MM.1S (cell line): ENCODE measurements around the gene SLC29A1.
"Not testable (repeated sequence)": the region's sequence is repeated elsewhere in the genome, so short reads cannot be mapped to it uniquely, and the experiment has no call there.

ENCODE experiments used
- DNase-seq: peaks from one replicate; pipeline ENCODE4 v3.0.0-alpha.2; 2015
- H2AFZ ChIP-seq: fragments of 300-600 bp; sonication (generic); 2 replicates; pipeline ENCODE4 v1.6.0; 2016; ENCODE audit warnings: antibody characterized with exemption, low read length
- H3F3A ChIP-seq: fragments of 300-600 bp; sonication (generic); 2 replicates; pipeline ENCODE4 v1.6.1; 2016; ENCODE audit warnings: mild to moderate bottlenecking, antibody characterized with exemption, low read length, moderate library complexity, mixed read lengths; ENCODE audit not compliant: insufficient read depth
- H3K27ac ChIP-seq: fragments of 300-600 bp; sonication (generic); 2 replicates; pipeline ENCODE4 v1.5.1; 2016; ENCODE audit warnings: mild to moderate bottlenecking, low read length
- H3K27me3 ChIP-seq: fragments of 300-600 bp; sonication (generic); replicated peaks from 2 replicates; pipeline ENCODE4 v1.6.0; 2016; ENCODE audit warnings: low read length; ENCODE audit not compliant: insufficient read depth
- H3K36me3 ChIP-seq: fragments of 300-600 bp; sonication (generic); replicated peaks from 2 replicates; pipeline ENCODE4 v1.6.1; 2016; ENCODE audit warnings: mild to moderate bottlenecking, low read length, mixed read lengths; ENCODE audit not compliant: insufficient read depth
- H3K4me1 ChIP-seq: fragments of 300-600 bp; sonication (generic); 2 replicates; pipeline ENCODE4 v1.6.1; 2016; ENCODE audit warnings: low read length, mixed read lengths
- H3K4me2 ChIP-seq: fragments of 300-600 bp; sonication (generic); 2 replicates; pipeline ENCODE4 v1.6.0; 2016; ENCODE audit warnings: low read depth, low read length
- H3K4me3 ChIP-seq: fragments of 300-600 bp; sonication (generic); 2 replicates; pipeline ENCODE4 v1.5.1; 2016; ENCODE audit warnings: low read length, mixed read lengths
- H3K79me2 ChIP-seq: fragments of 300-600 bp; sonication (generic); 2 replicates; pipeline ENCODE4 v1.6.1; 2016; ENCODE audit warnings: mixed run types, low read length, mixed read lengths
- H3K9ac ChIP-seq: fragments of 300-600 bp; sonication (generic); 2 replicates; pipeline ENCODE4 v1.6.1; 2016; ENCODE audit warnings: low read length, mixed read lengths
- H3K9me2 ChIP-seq: fragments of 300-600 bp; sonication (generic); replicated peaks from 2 replicates; pipeline ENCODE4 v1.6.1; 2016; ENCODE audit warnings: mild to moderate bottlenecking, low read length, mixed read lengths; ENCODE audit not compliant: insufficient read depth
- H3K9me3 ChIP-seq: fragments of 300-600 bp; sonication (generic); replicated peaks from 2 replicates; pipeline ENCODE4 v1.6.1; 2016; ENCODE audit warnings: mild to moderate bottlenecking, low read length, mixed read lengths; ENCODE audit not compliant: insufficient read depth
- H4K20me1 ChIP-seq: fragments of 300-600 bp; sonication (generic); 2 replicates; pipeline ENCODE4 v1.6.1; 2016; ENCODE audit warnings: mild to moderate bottlenecking, low read length, moderate library complexity, mixed read lengths; ENCODE audit not compliant: insufficient read depth
- EZH2 ChIP-seq: fragments of 300-600 bp; sonication (generic); optimal IDR thresholded peaks from 2 replicates; pipeline ENCODE3; 2017; ENCODE audit warnings: low read depth, mild to moderate bottlenecking, antibody characterized with exemption, low read length, mixed read lengths
- EZH2phosphoT487 ChIP-seq: fragments of 300-600 bp; sonication (generic); IDR thresholded peaks from 2 replicates; pipeline ENCODE4 v1.6.1; 2018; ENCODE audit warnings: antibody characterized with exemption, low read length
- TF ChIP-seq, protein P1 (sequence below): fragments of 300-600 bp; sonication (generic); IDR thresholded peaks from 2 replicates; pipeline ENCODE4 v1.5.1; 2016; ENCODE audit warnings: antibody characterized with exemption, low read length, mixed read lengths

The SLC29A1 gene

DNA sequence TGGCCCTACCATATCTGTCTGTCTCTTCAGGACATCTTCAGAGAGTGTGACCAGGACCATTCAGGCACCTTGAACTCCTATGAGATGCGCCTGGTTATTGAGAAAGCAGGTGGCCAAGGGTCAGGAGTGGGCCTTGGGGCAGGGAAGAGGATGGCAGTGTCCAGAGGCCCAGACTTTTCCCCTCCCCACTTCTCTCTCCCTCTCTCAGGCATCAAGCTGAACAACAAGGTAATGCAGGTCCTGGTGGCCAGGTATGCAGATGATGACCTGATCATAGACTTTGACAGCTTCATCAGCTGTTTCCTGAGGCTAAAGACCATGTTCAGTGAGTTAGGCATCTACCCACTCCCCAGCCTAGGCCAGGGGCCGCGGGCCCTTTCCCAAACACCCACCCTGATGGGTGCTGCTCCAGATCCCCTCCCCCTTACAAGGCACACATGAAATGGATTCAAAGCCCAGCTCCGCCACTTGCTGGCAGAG lies 40.4 kb upstream of the SLC29A1 start:
- Histone ChIP-seq H3K36me3 (no peaks in the 10 kb centered on the region), H3K79me2 (no peaks in the 10 kb centered on the region), H3K27me3 (no peaks in the 10 kb centered on the region; the same call in none of the 2 replicates), H3K9me3 (no peaks in the 10 kb centered on the region), H2AFZ (no peak overlapping the region), H3F3A (no peaks in the 10 kb centered on the region), H3K4me2 (no peak overlapping the region), H3K4me1 (no peaks in the 10 kb centered on the region), H4K20me1 (no peaks in the 10 kb centered on the region), H3K4me3 (no peak overlapping the region), H3K9me2 (no peaks in the 10 kb centered on the region), H3K27ac (no peak overlapping the region), H3K9ac (no peak overlapping the region)
- TF ChIP-seq EZH2phosphoT487, result no peak
- TF ChIP-seq EZH2, result no peak
- TF ChIP-seq, protein P1, sequence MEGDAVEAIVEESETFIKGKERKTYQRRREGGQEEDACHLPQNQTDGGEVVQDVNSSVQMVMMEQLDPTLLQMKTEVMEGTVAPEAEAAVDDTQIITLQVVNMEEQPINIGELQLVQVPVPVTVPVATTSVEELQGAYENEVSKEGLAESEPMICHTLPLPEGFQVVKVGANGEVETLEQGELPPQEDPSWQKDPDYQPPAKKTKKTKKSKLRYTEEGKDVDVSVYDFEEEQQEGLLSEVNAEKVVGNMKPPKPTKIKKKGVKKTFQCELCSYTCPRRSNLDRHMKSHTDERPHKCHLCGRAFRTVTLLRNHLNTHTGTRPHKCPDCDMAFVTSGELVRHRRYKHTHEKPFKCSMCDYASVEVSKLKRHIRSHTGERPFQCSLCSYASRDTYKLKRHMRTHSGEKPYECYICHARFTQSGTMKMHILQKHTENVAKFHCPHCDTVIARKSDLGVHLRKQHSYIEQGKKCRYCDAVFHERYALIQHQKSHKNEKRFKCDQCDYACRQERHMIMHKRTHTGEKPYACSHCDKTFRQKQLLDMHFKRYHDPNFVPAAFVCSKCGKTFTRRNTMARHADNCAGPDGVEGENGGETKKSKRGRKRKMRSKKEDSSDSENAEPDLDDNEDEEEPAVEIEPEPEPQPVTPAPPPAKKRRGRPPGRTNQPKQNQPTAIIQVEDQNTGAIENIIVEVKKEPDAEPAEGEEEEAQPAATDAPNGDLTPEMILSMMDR, result no peak
- no peak for DNase-seq

DNA sequence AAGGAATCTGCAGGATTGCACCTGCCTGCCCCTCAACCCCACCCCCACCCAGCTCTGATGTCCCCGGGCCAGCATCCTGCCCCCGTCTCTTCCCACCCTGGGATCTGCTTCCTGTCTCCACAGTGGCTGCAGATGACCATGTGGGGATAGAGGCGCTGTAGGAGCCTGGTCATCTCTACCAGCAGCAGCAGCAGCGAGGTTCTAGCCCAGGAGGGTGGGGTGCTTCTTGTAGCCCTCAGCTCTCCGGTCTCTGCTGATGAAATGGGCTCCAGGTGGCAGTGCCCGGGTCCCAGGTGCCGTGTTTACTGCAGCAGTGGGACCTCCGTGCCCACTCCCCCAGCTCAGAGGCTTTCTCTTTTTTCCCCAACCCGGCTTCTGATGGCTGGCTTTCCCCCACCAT lies 39.6 kb upstream of the SLC29A1 start:
- no peak for DNase-seq
- Histone ChIP-seq H4K20me1 (no peaks in the 10 kb centered on the region), H3K9me2 (no peaks in the 10 kb centered on the region), H3K9me3 (no peaks in the 10 kb centered on the region), H3K4me1 (no peaks in the 10 kb centered on the region), H3K36me3 (no peaks in the 10 kb centered on the region), H3K27me3 (no peaks in the 10 kb centered on the region; the same call in 1 of the 2 replicates), H3K27ac (no peak overlapping the region), H3K4me2 (no peak overlapping the region), H3K9ac (no peak overlapping the region), H2AFZ (no peak overlapping the region), H3K79me2 (no peaks in the 10 kb centered on the region), H3F3A (no peaks in the 10 kb centered on the region), H3K4me3 (no peak overlapping the region)
- TF ChIP-seq EZH2phosphoT487, result no peak
- TF ChIP-seq EZH2, result no peak

DNA sequence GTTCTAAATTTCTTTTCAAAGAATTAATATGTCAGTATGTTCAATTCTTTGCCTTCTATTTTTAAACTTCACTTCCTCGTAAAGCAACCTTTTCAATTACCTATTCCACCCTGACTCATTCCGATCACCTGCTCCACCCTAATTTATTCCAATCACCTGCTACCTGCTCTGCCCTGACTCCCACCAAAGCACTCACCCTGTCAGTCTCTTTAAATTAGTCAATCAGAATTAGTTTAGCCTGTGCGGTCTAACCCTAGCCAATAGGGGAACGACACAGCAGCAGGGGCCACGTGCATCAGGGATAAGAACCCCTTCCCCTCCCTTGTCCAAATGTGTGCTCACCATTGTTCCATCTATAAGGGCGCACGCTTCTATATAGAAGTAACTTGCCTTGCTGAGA lies 38.0 kb upstream of the SLC29A1 start:
- H3K4me1 ChIP-seq, H3K27ac ChIP-seq, H3K27me3 ChIP-seq, H3K4me2 ChIP-seq, H2AFZ ChIP-seq, H3K79me2 ChIP-seq, H3F3A ChIP-seq, H3K9me2 ChIP-seq, H3K36me3 ChIP-seq, H3K4me3 ChIP-seq, DNase-seq, H3K9me3 ChIP-seq, H4K20me1 ChIP-seq, H3K9ac ChIP-seq: not testable (repeated sequence)

GRCh38 chr6:44185953-44186634 lies 37.3 kb upstream of the SLC29A1 start:
- Histone ChIP-seq H3K4me3 (no peak overlapping the region), H3K4me1 (no peaks in the 10 kb centered on the region), H2AFZ (no peak overlapping the region), H3K4me2 (no peak overlapping the region), H3K9me2 (no peaks in the 10 kb centered on the region), H4K20me1 (no peaks in the 10 kb centered on the region), H3K36me3 (no peaks in the 10 kb centered on the region), H3K9me3 (no peaks in the 10 kb centered on the region), H3K27me3 (no peaks in the 10 kb centered on the region), H3K79me2 (no peaks in the 10 kb centered on the region), H3F3A (no peaks in the 10 kb centered on the region), H3K9ac (no peak overlapping the region), H3K27ac (no peak overlapping the region)
- DNase-seq, result no peak
- TF ChIP-seq EZH2, result no peak
- TF ChIP-seq EZH2phosphoT487, result no peak
- TF ChIP-seq, protein P1, result no peak
